Measurements from ENCODE around the gene AFAP1.

The AFAP1 gene

GRCh38 chr4:7820031-7820818 is 119.4 kb downstream of the AFAP1 start:
- DNase-seq (ENCODE audit: low read depth), result no peak

GRCh38 chr4:7819446-7819845 is 120.2 kb downstream of the AFAP1 start:
- no peak for DNase-seq (ENCODE audit: low read depth)

- peak; percentile 61 for DNase-seq (ENCODE audit: low read depth)
Measured at GRCh38 chr4:7818399-7818911, 121.2 kb downstream of the AFAP1 start.

- DNase-seq (ENCODE audit: low read depth), result no peak
Measured at GRCh38 chr4:7817877-7818398, 121.7 kb downstream of the AFAP1 start.

- DNase-seq (ENCODE audit: low read depth), result no peak
Measured at GRCh38 chr4:7816771-7817170, 122.9 kb downstream of the AFAP1 start.

- no peak for DNase-seq (ENCODE audit: low read depth)
Measured at GRCh38 chr4:7815981-7816380, 123.7 kb downstream of the AFAP1 start.

- peak; percentile 93 for DNase-seq (ENCODE audit: low read depth)
Measured at GRCh38 chr4:7815562-7815961, 124.1 kb downstream of the AFAP1 start.

- no peak for DNase-seq (ENCODE audit: low read depth)
Measured at GRCh38 chr4:7814451-7814850, 125.2 kb downstream of the AFAP1 start.

GRCh38 chr4:7813674-7814073 is 126.0 kb downstream of the AFAP1 start:
- DNase-seq (ENCODE audit: low read depth), result peak; percentile 98

- no peak for DNase-seq (ENCODE audit: low read depth)
Measured at GRCh38 chr4:7812921-7813320, 126.7 kb downstream of the AFAP1 start.

GRCh38 chr4:7812231-7812857 is 127.3 kb downstream of the AFAP1 start:
- no peak for DNase-seq (ENCODE audit: low read depth)

- peak; percentile 83 for DNase-seq (ENCODE audit: low read depth)
Measured at GRCh38 chr4:7811536-7812191, 128.0 kb downstream of the AFAP1 start.

GRCh38 chr4:7810783-7811535 is 128.7 kb downstream of the AFAP1 start:
- DNase-seq (ENCODE audit: low read depth), result no peak

GRCh38 chr4:7808752-7809151 is 130.9 kb downstream of the AFAP1 start:
- DNase-seq (ENCODE audit: low read depth), result peak; percentile 94

GRCh38 chr4:7808181-7808580 is 131.5 kb downstream of the AFAP1 start:
- no peak for DNase-seq (ENCODE audit: low read depth)

- no peak for DNase-seq (ENCODE audit: low read depth)
Measured at GRCh38 chr4:7807351-7807921, 132.2 kb downstream of the AFAP1 start.

- DNase-seq (ENCODE audit: low read depth), result no peak
Measured at GRCh38 chr4:7806338-7807090, 133.1 kb downstream of the AFAP1 start.

- peak; percentile 96 for DNase-seq (ENCODE audit: low read depth)
Measured at GRCh38 chr4:7805533-7806337, 133.9 kb downstream of the AFAP1 start.

GRCh38 chr4:7804756-7805385 is 134.8 kb downstream of the AFAP1 start:
- no peak for DNase-seq (ENCODE audit: low read depth)
